Mammary epithelial cell (primary cell): Measurements from ENCODE around the gene ATXN1.

Experiments
- EZH2 ChIP-seq: IDR thresholded peaks from 2 replicates; pipeline ENCODE4 v1.6.1; 2012; ENCODE audit warnings: low read length, inconsistent platforms, borderline replicate concordance
- TF ChIP-seq, protein P1 (sequence below), 2 donors: IDR thresholded peaks in 1 of 2; conservative IDR thresholded peaks in 1 of 2; 2 replicates each; pipeline ENCODE4 v1.5.1; 2011 to 2012; ENCODE audit warnings: inconsistent platforms in 2 of 2, low read length in 2 of 2, mild to moderate bottlenecking in 2 of 2, control low read depth in 1 of 2, low read depth in 1 of 2; ENCODE audit not compliant: insufficient read depth in 1 of 2; ENCODE audit errors: extremely low read depth in 1 of 2

DNA sequence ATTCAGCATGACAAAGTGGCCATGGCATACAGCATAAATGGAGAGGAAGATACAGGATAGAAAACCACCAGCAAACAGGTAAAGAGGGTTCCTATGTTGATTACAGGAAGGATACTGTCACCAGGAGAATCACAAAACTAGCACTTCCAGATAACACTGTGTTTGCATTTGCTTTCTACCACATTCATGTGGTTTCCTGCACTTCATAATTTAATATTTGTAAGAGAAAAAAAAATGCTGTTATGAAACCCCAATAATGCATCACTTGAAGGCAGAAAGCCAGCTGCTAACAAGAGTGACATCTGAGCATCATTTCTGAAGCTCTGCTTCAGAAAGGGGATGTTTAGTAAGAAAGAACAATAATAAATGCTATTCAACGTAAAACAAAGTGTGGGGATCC is 106.6 kb downstream of the ATXN1 start:
- TF ChIP-seq, protein P1, sequence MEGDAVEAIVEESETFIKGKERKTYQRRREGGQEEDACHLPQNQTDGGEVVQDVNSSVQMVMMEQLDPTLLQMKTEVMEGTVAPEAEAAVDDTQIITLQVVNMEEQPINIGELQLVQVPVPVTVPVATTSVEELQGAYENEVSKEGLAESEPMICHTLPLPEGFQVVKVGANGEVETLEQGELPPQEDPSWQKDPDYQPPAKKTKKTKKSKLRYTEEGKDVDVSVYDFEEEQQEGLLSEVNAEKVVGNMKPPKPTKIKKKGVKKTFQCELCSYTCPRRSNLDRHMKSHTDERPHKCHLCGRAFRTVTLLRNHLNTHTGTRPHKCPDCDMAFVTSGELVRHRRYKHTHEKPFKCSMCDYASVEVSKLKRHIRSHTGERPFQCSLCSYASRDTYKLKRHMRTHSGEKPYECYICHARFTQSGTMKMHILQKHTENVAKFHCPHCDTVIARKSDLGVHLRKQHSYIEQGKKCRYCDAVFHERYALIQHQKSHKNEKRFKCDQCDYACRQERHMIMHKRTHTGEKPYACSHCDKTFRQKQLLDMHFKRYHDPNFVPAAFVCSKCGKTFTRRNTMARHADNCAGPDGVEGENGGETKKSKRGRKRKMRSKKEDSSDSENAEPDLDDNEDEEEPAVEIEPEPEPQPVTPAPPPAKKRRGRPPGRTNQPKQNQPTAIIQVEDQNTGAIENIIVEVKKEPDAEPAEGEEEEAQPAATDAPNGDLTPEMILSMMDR (conservative IDR thresholded peaks at IDR 0.05 in 1 of 2, IDR thresholded peaks at IDR 0.05 in 1 of 2; ENCODE audit: extremely low read depth in 1 of 2, insufficient read depth in 1 of 2, low read depth in 1 of 2, low read length in 2 of 2): no peak
- no peak for TF ChIP-seq EZH2
